ENCODE results near the gene PPP2R5C.

The PPP2R5C gene

DNA sequence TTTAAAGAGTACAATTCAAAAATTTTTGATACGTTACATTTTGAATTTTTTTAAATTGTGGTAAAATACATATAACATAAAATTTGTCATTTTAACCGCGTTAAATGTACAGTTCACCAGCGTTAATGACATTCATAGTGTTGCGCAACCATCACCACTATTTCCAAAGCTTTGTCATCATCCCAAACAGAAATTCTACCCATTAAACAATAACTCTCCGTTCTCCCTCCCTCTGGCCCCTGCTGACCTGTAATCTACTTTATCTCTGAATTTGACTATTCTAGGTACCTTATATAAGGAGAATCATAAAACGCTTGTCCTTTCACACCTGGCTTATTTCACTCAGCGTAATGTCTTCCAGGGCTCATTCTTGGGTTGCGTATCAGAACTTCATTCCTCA lies 133.7 kb downstream of the PPP2R5C start:
- ChIA-PET CTCF (no interaction called here), POLR2A (ENCODE audit: low non-redundant PET) (no interaction called here)
- TF ChIP-seq, protein P1, sequence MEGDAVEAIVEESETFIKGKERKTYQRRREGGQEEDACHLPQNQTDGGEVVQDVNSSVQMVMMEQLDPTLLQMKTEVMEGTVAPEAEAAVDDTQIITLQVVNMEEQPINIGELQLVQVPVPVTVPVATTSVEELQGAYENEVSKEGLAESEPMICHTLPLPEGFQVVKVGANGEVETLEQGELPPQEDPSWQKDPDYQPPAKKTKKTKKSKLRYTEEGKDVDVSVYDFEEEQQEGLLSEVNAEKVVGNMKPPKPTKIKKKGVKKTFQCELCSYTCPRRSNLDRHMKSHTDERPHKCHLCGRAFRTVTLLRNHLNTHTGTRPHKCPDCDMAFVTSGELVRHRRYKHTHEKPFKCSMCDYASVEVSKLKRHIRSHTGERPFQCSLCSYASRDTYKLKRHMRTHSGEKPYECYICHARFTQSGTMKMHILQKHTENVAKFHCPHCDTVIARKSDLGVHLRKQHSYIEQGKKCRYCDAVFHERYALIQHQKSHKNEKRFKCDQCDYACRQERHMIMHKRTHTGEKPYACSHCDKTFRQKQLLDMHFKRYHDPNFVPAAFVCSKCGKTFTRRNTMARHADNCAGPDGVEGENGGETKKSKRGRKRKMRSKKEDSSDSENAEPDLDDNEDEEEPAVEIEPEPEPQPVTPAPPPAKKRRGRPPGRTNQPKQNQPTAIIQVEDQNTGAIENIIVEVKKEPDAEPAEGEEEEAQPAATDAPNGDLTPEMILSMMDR (conservative IDR thresholded peaks at IDR 0.05; ENCODE audit: low read depth): no peak
- no peak for DNase-seq (ENCODE audit: low spot score)
- H3K27ac ChIP-seq: no peak overlapping the region

DNA sequence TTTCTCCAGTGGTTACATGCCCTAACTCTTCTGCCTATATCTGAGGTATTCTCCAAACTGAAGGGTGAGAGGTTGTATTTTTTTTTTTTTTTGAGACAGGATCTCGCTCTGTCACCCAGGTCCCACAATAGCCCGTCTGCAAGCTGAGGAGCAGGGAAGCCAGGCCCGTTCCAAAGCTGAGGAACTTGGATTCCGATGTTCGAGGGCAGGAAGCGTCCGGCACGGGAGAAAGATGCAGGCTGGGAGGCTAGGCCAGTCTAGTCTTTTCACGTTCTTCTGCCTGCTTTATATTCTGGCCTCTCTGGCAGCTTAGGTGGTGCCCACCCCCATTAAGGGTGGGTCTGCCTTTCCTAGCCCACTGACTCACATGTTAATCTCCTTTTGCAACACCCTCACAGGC lies 135.8 kb downstream of the PPP2R5C start:
- TF ChIP-seq, protein P1 (conservative IDR thresholded peaks at IDR 0.05; ENCODE audit: low read depth): no peak
- POLR2A ChIA-PET (ENCODE audit: low non-redundant PET): no interaction called here
- DNase-seq (ENCODE audit: low spot score): no peak
- no peak overlapping the region for H3K27ac ChIP-seq
- CTCF ChIA-PET: interaction anchor here (0.6 kb wide), 1 partner anchor 97 kb away, joined by 3 read pairs; no protein-coding TSS in a partner anchor

DNA sequence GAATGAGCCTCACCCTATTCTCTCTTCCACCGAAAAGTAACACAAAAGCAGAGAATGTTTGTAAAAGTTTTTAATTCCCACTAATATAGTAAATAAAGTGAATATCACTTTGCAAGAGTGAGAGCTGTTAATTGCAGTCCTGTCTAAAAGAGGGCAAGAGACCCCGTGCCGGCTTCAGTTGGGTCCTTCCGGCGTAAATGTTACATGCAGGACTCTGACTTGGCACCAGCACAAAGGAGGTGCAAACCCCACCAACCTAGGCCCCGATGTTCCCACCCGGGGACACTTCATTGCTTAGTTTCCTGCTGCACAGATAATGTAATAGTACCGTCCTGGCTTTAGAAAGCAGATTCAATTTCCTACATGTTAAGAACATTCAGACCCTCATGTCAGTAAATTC lies 136.9 kb downstream of the PPP2R5C start:
- POLR2A ChIA-PET (ENCODE audit: low non-redundant PET): no interaction called here
- DNase-seq (ENCODE audit: low spot score): no peak
- CTCF ChIA-PET: interaction anchor here (0.7 kb wide), 1 partner anchor 127 kb away, joined by 3 read pairs; no protein-coding TSS in a partner anchor
- TF ChIP-seq, protein P1 (conservative IDR thresholded peaks at IDR 0.05; ENCODE audit: low read depth): no peak
- no peak overlapping the region for H3K27ac ChIP-seq

DNA sequence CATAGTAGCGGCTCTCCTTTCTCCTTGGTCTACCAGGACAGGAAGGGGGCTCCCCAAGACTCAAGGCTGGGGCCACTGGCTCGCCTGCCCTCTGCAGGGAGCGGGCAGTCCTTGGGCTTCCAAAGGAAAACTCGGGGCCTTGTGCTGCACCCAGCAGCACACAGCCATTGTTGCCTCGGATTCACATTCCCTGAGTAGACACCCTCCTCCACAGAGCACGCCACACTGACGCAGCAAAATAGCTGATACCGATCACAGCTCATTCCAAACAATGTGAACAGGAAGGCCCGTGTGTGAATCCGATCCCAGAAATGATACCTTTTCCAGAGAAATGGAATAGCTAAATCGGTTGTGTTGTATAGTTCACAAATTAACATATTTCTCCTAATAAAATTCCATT lies 137.8 kb downstream of the PPP2R5C start:
- POLR2A ChIA-PET (ENCODE audit: low non-redundant PET): no interaction called here
- TF ChIP-seq, protein P1 (conservative IDR thresholded peaks at IDR 0.05; ENCODE audit: low read depth): no peak
- no peak for DNase-seq (ENCODE audit: low spot score)
- CTCF ChIA-PET: interaction anchor here (0.7 kb wide), 1 partner anchor 128 kb away, joined by 3 read pairs; no protein-coding TSS in a partner anchor
- H3K27ac ChIP-seq: no peak overlapping the region

DNA sequence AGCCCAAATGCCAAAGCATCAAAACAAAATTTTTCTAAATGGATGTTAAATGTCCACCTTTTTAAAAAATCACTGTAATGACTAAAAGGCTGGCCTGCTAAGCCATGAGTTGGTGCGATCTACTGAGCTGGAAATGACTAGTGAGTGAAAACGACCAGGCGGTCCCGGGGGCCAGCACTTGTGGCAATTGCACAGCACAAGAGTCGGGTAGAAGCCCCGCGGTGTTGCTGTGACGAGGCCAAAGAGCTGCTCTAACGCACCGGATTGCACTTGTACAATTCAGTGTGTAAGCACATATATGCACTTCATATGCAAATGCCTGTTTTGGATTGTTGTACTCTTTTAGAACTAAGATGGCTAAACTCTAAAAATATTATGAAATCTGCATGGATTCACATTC lies 138.7 kb downstream of the PPP2R5C start:
- TF ChIP-seq, protein P1 (conservative IDR thresholded peaks at IDR 0.05; ENCODE audit: low read depth): no peak
- POLR2A ChIA-PET (ENCODE audit: low non-redundant PET): no interaction called here
- DNase-seq (ENCODE audit: low spot score): no peak
- H3K27ac ChIP-seq: no peak overlapping the region
- CTCF ChIA-PET: interaction anchor here (1.0 kb wide), 1 partner anchor 129 kb away, joined by 3 read pairs; no protein-coding TSS in a partner anchor

DNA sequence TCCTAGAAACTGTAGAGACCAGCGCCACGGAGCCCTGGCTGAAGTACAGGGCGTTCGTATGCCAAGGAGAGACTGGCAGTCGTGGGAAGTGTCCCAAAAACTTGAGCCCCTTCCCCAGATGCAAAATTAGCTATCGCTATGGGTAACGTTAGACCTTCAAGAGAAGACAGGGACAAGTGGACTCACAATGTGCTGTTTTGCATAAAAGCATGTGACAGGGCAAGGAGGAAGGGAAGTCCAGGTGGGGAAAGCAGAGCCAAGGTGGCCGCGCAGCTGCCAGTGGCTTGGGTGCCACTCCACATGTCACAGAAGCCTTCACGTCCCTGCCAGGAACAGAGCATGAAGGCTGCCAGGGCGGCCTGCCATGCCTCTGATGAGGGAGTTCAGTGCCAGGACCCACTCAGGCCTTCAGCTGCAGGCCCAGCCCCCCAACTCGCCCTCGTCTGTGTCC lies 141.6 kb downstream of the PPP2R5C start:
- CTCF ChIA-PET: interaction anchor here (0.6 kb wide), 1 partner anchor 674 kb away, joined by 3 read pairs; no protein-coding TSS in a partner anchor
- POLR2A ChIA-PET (ENCODE audit: low non-redundant PET): no interaction called here

More for the DNA sequence above, 141.6 kb downstream of the PPP2R5C start:
- DNase-seq (ENCODE audit: low spot score): no peak
- H3K27ac ChIP-seq: no peak overlapping the region
- TF ChIP-seq, protein P1 (conservative IDR thresholded peaks at IDR 0.05; ENCODE audit: low read depth): no peak
